Keratinocyte (primary cell): Measurements from ENCODE around the gene SLC49A4. TPM values are rescaled to one million over a fixed set of nuclear protein-coding genes. Genes with fewer than 3 reads are reported as not detected.
A peak's percentile ranks its signal among the peaks of the same experiment; 100 is the strongest.

Source experiments
- DNase-seq: peaks from one replicate; pipeline ENCODE4 v3.0.0-alpha.2; 2011; ENCODE audit warnings: low read depth, missing footprints, low spot score
- FAIRE-seq: peaks from 2 replicates; lab custom pipeline; 2011; peaks lifted over from hg19 to GRCh38; lab: Jason Lieb, UNC
- H2AFZ ChIP-seq: 2 replicates; pipeline ENCODE4 v1.6.0; 2012; ENCODE audit warnings: low read length, control low read depth, inconsistent platforms; ENCODE audit not compliant: control insufficient read depth
- H3K27ac ChIP-seq: 2 replicates; pipeline ENCODE4 v1.5.1; 2011; ENCODE audit warnings: low read length; ENCODE audit not compliant: control insufficient read depth, insufficient read depth
- H3K27me3 ChIP-seq: 3 replicates; pipeline ENCODE4 v1.6.0; 2011; ENCODE audit warnings: low read length; ENCODE audit not compliant: control insufficient read depth, insufficient read depth; ENCODE audit errors: extremely low read depth
- H3K36me3 ChIP-seq, 2 experiments: 2 replicates in 1 of 2; 3 replicates in 1 of 2; pipeline ENCODE4 v1.5.1; 2011; ENCODE audit warnings: low read length in 2 of 2, mild to moderate bottlenecking in 1 of 2; ENCODE audit not compliant: control insufficient read depth in 2 of 2, insufficient read depth in 2 of 2; ENCODE audit errors: extremely low read depth in 1 of 2
- H3K4me1 ChIP-seq: 3 replicates; pipeline ENCODE4 v1.5.1; 2011; ENCODE audit warnings: low read length; ENCODE audit not compliant: control insufficient read depth, insufficient read depth; ENCODE audit errors: extremely low read depth
- H3K4me2 ChIP-seq: 3 replicates; pipeline ENCODE4 v1.6.0; 2011; ENCODE audit warnings: low read depth, low read length; ENCODE audit not compliant: control insufficient read depth, insufficient read depth; ENCODE audit errors: extremely low read depth
- H3K4me3 ChIP-seq, 3 experiments: fragments of 200-600 bp in 1 of 3; sonication (generic) in 1 of 3; 2 replicates in 2 of 3; 3 replicates in 1 of 3; pipeline ENCODE4 v1.5.1; 2011 to 2016; ENCODE audit warnings: low read length in 3 of 3, mild to moderate bottlenecking in 3 of 3, control low read depth in 2 of 3, inconsistent platforms in 1 of 3, low read depth in 1 of 3, mixed read lengths in 1 of 3, mixed run types in 1 of 3, moderate library complexity in 1 of 3; ENCODE audit not compliant: control insufficient read depth in 2 of 3, insufficient read depth in 2 of 3; ENCODE audit errors: extremely low read depth in 1 of 3
- H3K79me2 ChIP-seq: 2 replicates; pipeline ENCODE4 v1.6.0; 2012; ENCODE audit warnings: low read length; ENCODE audit not compliant: control insufficient read depth, insufficient read depth
- H3K9ac ChIP-seq: 3 replicates; pipeline ENCODE4 v1.6.0; 2011; ENCODE audit warnings: low read length; ENCODE audit not compliant: control insufficient read depth, insufficient read depth; ENCODE audit errors: extremely low read depth
- H3K9me1 ChIP-seq: 3 replicates; pipeline ENCODE4 v1.6.0; 2011; ENCODE audit warnings: low read length; ENCODE audit not compliant: control insufficient read depth, insufficient read depth; ENCODE audit errors: extremely low read depth
- H3K9me3 ChIP-seq: 2 replicates; pipeline ENCODE4 v1.5.1; 2012; ENCODE audit warnings: low read depth, low read length; ENCODE audit not compliant: control insufficient read depth
- H4K20me1 ChIP-seq: 3 replicates; pipeline ENCODE4 v1.6.0; 2011; ENCODE audit warnings: low read length; ENCODE audit not compliant: control insufficient read depth, insufficient read depth; ENCODE audit errors: extremely low read depth
- CTCF ChIP-seq, 3 experiments: IDR thresholded peaks in 1 of 3; conservative IDR thresholded peaks in 1 of 3; optimal IDR thresholded peaks in 1 of 3; 2 replicates in 2 of 3; 3 replicates in 1 of 3; pipeline versions ENCODE3 to v1.5.1; 2011; ENCODE audit warnings: low read length in 3 of 3, mild to moderate bottlenecking in 3 of 3, moderate library complexity in 2 of 3, control low read depth in 1 of 3, inconsistent platforms in 1 of 3; ENCODE audit not compliant: insufficient read depth in 2 of 3; ENCODE audit errors: extremely low read depth in 1 of 3
- EZH2 ChIP-seq: IDR thresholded peaks from one replicate; pipeline ENCODE4 v1.6.1; 2012; ENCODE audit warnings: inconsistent platforms, mild to moderate bottlenecking, low read length, moderate library complexity
- dilution Hi-C: fragments of 300-500 bp; cut with MboI; formaldehyde crosslinking; loops from one replicate; pipeline ENCODE4 v1.7.0; 2020; ENCODE audit warnings: low sequenced_read_pairs; ENCODE audit not compliant: extremely low pct_ligation_motif_present
- polyA plus RNA-seq, 5 experiments: library from polyadenylated mRNA; depleted of rRNA in 3 of 5; stranded (reverse) in 3 of 5; stranded (forward) in 1 of 5; unstranded in 1 of 5; fragments of >200 nt; gene quantifications; 1 replicate in 1 of 5; 2 replicates in 3 of 5; 3 replicates in 1 of 5; pipeline versions ENCODE4 v1.2.1 to v1.2.3, GENCODE V29; 2011 to 2012; ENCODE audit warnings: missing spikeins in 2 of 5, low read depth in 1 of 5, low replicate concordance in 1 of 5

The SLC49A4 gene
- polyA plus RNA-seq, 1 donor (not counting 4 experiments of a cell fraction or from before 2014, with no cell fraction given): 18.2 TPM

GRCh38 chr3:122803977-122804376 lies 9.1 kb downstream of the SLC49A4 start:
- no peaks in the 10 kb centered on the region for H4K20me1 ChIP-seq
- dilution Hi-C loops: no loop called here
- H3K9me3 ChIP-seq: no peaks in the 10 kb centered on the region
- DNase-seq: no peak
- peaks cover 24% of the 10 kb centered on the region for H3K4me1 ChIP-seq
- H3K27ac ChIP-seq: no peak overlapping the region
- H2AFZ ChIP-seq: no peak overlapping the region
- TF ChIP-seq EZH2: no peak
- H3K27me3 ChIP-seq: no peaks in the 10 kb centered on the region
- H3K36me3 ChIP-seq: peaks cover 0 to 2% of the 10 kb centered on the region in 2 experiments
- H3K79me2 ChIP-seq: peaks cover 3% of the 10 kb centered on the region
- H3K4me3 ChIP-seq: no peak overlapping the region
- peak; percentile 65 for FAIRE-seq
- no peak overlapping the region for H3K4me2 ChIP-seq
- no peaks in the 10 kb centered on the region for H3K9me1 ChIP-seq
- H3K9ac ChIP-seq: no peak overlapping the region

- Histone ChIP-seq H3K36me3 (peaks cover 0 to 2% of the 10 kb centered on the region in 2 experiments), H4K20me1 (no peaks in the 10 kb centered on the region), H3K27me3 (no peaks in the 10 kb centered on the region), H3K27ac (no peak overlapping the region), H3K4me1 (no peaks in the 10 kb centered on the region), H3K9me3 (no peaks in the 10 kb centered on the region), H3K79me2 (no peaks in the 10 kb centered on the region), H2AFZ (no peak overlapping the region), H3K4me2 (no peak overlapping the region), H3K9ac (no peak overlapping the region), H3K4me3 (no peak overlapping the region), H3K9me1 (no peaks in the 10 kb centered on the region)
- TF ChIP-seq CTCF (optimal IDR thresholded peaks at IDR 0.05 in 1 of 3, IDR thresholded peaks at IDR 0.05 in 1 of 3, conservative IDR thresholded peaks at IDR 0.05 in 1 of 3; ENCODE audit: extremely low read depth in 1 of 3, insufficient read depth in 2 of 3, low read length in 3 of 3): no peak
- no peak for TF ChIP-seq EZH2
- DNase-seq (no peak), FAIRE-seq (no peak)
- dilution Hi-C loops: no loop called here
Measured at GRCh38 chr3:122810734-122811133, 15.9 kb downstream of the SLC49A4 start.

GRCh38 chr3:122816587-122816986 lies 21.7 kb downstream of the SLC49A4 start:
- dilution Hi-C loops: no loop called here
- H3K4me3 ChIP-seq: no peak overlapping the region

More at GRCh38 chr3:122816587-122816986, 21.7 kb downstream of the SLC49A4 start:
- no peak overlapping the region for H3K4me2 ChIP-seq
- no peaks in the 10 kb centered on the region for H3K36me3 ChIP-seq
- H3K27me3 ChIP-seq: no peaks in the 10 kb centered on the region
- H3K9ac ChIP-seq: no peak overlapping the region
- DNase-seq (no peak), FAIRE-seq (no peak)
- no peaks in the 10 kb centered on the region for H3K79me2 ChIP-seq
- no peaks in the 10 kb centered on the region for H4K20me1 ChIP-seq
- no peaks in the 10 kb centered on the region for H3K4me1 ChIP-seq
- no peaks in the 10 kb centered on the region for H3K9me1 ChIP-seq
- TF ChIP-seq EZH2 (no peak), CTCF (optimal IDR thresholded peaks at IDR 0.05 in 1 of 3, IDR thresholded peaks at IDR 0.05 in 1 of 3, conservative IDR thresholded peaks at IDR 0.05 in 1 of 3; ENCODE audit: extremely low read depth in 1 of 3, insufficient read depth in 2 of 3, low read length in 3 of 3) (no peak)
- no peaks in the 10 kb centered on the region for H3K9me3 ChIP-seq
- no peak overlapping the region for H2AFZ ChIP-seq
- no peak overlapping the region for H3K27ac ChIP-seq
